HG03108 (cell line): Measurements from ENCODE around the gene SLC12A7.
A peak's percentile ranks its signal among the peaks of the same experiment; 100 is the strongest.

ENCODE experiments used
- ATAC-seq: cut with Tn5 transposase; IDR thresholded peaks from one replicate; pipeline ENCODE4 v1.9.1; 2021; ENCODE audit warnings: moderate library complexity; ENCODE audit not compliant: unreplicated experiment

The SLC12A7 gene

DNA sequence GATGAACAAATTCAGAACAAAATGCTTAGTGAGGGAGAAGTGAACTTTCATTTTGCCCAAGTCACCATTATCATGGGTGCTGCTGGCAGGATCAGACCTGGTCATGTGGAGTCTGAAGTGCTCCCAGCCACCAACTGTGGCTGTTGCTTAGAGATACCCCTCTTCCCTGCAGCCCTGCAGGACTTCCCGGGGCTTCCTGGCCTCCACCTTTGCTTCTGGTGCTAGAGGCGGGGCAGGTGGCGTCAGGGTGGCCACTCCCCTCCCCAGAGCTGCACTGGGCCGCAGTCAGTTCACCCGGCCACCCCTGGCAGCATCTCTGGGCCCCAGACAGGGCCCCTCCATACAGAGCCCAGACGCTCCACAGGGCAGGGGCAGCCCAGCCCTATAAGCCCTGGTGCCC lies 30.0 kb upstream of the SLC12A7 start:
- no peak for ATAC-seq

- ATAC-seq: no peak
Observed at GRCh38 chr5:1140818-1141189, 28.9 kb upstream of the SLC12A7 start.

DNA sequence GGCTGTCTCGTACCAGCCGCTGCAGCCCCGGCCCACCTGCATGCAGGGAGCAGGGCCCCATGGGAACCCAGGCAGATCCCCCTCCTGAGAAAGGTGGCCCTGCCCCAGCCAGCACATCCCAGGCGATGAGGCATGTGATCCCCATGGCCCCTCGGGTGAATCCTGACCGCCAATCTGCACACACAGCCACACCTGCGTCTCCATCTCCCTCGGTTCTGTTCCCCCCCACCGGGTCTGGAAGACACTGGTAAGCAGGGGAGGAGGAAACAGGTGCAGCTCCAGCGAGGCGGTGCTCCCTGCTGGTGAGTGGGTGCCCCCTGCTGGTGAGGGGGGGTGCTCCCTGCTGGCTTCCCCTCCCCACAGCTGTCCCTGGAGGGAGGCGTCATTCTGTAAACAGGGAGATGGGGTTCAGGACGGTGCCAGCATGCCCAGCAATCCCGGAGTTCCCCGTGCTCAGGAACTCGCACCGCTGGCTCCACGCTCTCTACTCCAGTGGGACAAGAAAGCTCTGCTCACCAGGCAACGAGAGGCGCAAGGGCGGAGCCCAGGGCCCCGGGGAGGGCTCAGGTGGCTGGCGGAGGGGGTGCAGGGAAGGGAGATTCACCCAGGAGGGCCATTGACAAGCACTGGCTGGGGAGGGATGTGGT lies 28.4 kb upstream of the SLC12A7 start:
- ATAC-seq: peak; percentile 69

GRCh38 chr5:1139331-1140170 lies 27.7 kb upstream of the SLC12A7 start:
- no peak for ATAC-seq

DNA sequence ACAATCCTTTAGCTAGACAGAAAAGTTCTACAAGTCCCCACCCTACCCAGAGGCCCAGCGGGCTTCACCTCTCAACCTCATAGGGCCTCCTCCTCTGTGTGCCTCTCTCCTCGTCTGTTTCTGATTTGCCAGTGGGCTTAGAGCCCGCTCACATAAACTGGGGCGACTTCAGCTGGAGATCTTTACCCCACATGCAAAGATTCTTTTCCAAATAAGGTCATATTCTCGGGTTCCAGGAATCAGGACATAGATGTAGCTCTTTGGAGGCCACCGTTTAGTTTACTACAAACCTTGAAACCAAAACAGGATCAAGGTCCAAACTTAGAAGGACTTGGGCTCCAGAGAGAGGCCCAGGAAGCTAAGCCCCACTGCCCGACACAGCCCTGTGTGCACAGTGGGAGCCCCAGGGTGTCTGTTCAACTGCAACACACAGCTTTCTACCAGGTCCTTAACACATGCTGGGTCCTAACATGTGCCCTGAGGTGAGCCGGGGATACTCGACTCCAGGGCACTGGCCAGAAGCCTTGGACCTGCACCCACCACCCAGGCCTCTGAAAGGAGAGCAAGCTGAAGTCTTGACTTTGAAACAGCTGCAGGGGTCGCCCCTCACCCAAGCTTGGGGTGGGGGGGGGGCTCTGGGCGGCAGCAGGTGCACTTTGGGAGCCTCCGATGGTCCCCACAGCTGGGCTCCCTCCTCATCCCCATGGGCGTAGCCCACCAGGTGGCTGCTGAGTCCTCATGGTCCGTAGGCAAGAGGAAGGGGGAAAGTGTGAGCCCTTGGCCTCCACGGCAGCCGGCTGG lies 26.8 kb upstream of the SLC12A7 start:
- no peak for ATAC-seq

DNA sequence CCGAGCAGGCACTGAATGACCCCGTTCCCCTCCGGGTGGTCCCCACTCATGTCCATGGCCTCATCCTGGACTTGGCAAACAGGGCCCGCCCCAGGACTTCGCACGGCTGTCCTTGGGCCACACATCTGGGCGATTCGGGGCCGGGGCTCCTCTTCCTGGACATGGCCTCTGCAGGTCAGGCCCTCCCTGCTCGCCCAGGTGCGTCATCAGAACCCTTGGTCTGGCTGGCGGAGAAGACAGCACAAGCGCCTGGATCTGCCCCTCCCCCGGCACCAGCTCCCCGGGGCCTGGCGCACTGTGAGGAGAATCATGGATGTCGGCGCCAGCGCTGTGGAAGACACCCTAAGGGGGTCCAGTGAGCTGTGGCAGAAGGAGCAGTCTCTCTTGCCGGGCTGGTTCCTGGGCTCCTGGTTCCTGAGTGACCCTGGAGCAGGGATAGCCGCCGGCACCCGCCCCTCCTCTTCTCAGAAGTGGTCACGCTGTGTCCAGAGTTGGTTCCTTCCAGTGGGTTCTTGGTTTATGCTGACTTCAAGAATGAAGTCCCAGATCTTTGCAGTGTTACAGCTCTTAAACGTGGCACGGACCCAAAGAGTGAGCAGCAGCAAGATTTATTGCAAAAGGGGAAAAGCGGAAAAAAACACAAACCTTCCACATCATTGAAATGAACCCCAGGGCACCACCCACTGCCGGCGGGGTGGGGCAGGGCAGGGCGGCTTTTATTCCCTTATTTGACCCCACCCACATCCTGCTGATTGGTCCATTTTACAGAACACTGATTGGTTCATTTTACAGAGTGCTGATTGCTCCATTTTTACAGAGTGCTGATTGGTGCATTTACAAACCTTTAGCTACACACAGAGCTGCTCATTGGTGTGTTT lies 25.9 kb upstream of the SLC12A7 start:
- no peak for ATAC-seq

DNA sequence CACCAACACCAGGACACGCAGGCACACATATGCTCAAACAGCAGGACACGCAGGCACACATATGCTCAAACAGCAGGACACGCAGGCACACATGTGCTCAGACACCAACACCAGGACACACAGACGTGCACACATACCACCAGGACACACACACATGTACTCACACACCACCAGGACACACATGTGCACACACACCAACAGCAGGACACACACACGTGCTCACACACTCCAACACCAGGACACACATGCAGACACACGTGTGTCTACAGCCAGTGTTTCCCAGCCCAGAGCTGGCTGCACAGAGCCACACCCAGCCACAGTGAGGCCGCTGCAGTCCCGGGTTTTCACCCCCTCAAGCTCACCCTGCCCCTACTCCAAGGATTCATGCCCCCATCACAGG lies 25.0 kb upstream of the SLC12A7 start:
- ATAC-seq: no peak

GRCh38 chr5:1135696-1136525 lies 24.0 kb upstream of the SLC12A7 start:
- no peak for ATAC-seq

GRCh38 chr5:1134478-1134877 lies 22.6 kb upstream of the SLC12A7 start:
- ATAC-seq: peak; percentile 69

DNA sequence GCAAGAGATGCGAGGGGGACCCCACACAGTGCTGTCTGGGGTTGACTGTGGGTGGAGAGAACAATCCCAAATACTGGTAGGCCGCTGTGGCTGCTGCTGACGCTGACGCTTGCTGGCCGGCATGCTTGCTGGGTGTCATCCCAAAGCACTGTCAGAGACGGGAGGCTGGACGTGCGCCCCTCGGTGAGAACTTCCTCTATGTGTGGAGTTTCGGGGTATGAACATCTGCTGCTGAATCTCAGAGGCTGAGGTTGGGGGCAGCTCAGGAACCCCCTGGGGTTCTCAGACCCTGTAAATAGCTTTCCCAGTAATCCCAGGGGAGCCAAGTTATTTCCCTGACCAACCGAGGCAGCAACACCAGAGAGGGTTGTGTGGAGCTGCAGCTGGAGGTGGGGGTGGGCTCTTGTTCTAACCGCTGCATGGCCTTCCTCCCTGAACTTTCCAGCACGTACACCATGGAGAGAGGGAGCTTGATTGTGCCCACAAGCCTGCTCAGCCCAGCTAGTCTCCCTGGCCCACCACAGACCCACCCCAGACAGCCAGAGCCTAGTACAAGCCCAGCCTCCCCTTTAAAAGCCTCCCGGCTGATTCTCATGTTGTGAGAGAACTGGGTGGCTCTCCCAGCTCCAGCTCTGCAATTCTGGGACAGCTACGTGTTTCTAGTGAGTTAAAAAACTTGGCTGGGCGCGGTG lies 21.8 kb upstream of the SLC12A7 start:
- ATAC-seq: peak; percentile 33

GRCh38 chr5:1133108-1133507 lies 21.2 kb upstream of the SLC12A7 start:
- ATAC-seq: no peak

- no peak for ATAC-seq
Observed at GRCh38 chr5:1132570-1132969, 20.7 kb upstream of the SLC12A7 start.

- no peak for ATAC-seq
Observed at GRCh38 chr5:1131726-1132125, 19.9 kb upstream of the SLC12A7 start.

GRCh38 chr5:1131191-1131621 lies 19.3 kb upstream of the SLC12A7 start:
- ATAC-seq: no peak

DNA sequence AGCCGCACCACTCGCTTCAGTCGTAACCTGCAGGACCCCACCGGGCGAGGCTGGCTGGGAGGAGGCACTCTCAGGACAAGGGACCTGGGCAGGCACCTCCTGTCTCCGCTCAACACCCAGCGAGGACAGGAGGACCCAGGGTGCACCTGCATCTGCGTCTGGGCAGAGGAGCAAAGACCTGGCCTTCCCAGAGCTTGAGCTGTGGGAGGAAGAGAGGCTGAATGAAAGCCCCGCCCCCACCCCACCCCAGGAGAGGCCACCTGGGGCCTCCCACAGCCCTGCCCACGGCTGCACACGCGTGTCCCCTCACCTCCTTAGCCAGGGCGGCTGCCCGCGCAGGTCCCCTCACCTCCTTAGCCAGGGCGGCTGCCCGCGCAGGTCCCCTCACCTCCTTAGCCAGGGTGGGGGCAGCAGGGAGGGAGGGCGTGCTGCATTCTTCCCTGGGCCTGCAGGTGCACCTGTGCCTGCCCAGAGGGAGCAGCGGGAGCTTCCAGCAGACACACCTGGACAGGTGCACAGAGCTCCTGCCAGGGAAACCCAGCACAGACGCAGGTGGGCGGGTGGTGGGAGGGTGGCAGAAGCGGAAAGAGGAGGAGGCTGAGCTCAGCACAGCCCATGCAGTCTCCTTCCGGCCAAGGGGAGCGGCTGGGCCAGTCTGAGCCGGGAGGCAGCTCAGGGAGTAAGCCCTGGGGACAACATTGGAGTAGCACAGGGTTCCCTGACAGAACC lies 18.5 kb upstream of the SLC12A7 start:
- no peak for ATAC-seq

- no peak for ATAC-seq
Observed at GRCh38 chr5:1129711-1130055, 17.8 kb upstream of the SLC12A7 start.

GRCh38 chr5:1128977-1129710 lies 17.3 kb upstream of the SLC12A7 start:
- ATAC-seq: no peak
